Measurements from ENCODE around the gene HIPK1.
"Not testable (repeated sequence)": the region's sequence is repeated elsewhere in the genome, so short reads cannot be mapped to it uniquely, and the experiment has no call there.

HIPK1 gene

DNA sequence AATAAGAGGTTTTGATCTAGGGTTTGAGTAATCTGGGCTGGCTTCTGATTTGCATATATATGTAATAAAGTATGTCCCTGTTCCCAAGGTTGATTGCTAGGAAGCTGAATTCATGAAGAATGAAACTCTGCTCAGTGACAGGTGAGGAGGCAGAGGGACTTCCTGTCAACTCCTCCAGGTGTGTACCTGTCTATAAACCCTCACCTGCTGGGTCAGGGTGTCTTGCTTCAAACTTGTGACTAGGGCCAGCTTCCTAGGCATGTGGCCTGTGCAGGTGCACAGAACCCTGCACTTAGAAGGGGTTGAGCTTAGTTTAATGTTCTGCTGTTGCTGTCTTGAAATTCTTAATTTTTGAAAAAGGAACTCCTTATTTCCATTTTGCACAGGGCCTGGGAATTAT lies 71.3 kb downstream of the HIPK1 start:
- Histone ChIP-seq H3K27me3 (peaks cover 0 to 8% of the 10 kb centered on the region in 2 donors), H3K4me3 (no peak overlapping the region), H3K4me1 (no peaks in the 10 kb centered on the region), H3K9me3 (peaks cover 0 to 11% (median 4%) of the 10 kb centered on the region in 3 donors), H3K36me3 (no peaks in the 10 kb centered on the region), H3K27ac (no peak overlapping the region)
- DNase-seq: no peak
- TF ChIP-seq, protein P1, sequence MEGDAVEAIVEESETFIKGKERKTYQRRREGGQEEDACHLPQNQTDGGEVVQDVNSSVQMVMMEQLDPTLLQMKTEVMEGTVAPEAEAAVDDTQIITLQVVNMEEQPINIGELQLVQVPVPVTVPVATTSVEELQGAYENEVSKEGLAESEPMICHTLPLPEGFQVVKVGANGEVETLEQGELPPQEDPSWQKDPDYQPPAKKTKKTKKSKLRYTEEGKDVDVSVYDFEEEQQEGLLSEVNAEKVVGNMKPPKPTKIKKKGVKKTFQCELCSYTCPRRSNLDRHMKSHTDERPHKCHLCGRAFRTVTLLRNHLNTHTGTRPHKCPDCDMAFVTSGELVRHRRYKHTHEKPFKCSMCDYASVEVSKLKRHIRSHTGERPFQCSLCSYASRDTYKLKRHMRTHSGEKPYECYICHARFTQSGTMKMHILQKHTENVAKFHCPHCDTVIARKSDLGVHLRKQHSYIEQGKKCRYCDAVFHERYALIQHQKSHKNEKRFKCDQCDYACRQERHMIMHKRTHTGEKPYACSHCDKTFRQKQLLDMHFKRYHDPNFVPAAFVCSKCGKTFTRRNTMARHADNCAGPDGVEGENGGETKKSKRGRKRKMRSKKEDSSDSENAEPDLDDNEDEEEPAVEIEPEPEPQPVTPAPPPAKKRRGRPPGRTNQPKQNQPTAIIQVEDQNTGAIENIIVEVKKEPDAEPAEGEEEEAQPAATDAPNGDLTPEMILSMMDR (IDR thresholded peaks at IDR 0.05): no peak
- intact Hi-C loops (cut with DNase I; ENCODE audit: low total_unique reads): no loop called here

DNA sequence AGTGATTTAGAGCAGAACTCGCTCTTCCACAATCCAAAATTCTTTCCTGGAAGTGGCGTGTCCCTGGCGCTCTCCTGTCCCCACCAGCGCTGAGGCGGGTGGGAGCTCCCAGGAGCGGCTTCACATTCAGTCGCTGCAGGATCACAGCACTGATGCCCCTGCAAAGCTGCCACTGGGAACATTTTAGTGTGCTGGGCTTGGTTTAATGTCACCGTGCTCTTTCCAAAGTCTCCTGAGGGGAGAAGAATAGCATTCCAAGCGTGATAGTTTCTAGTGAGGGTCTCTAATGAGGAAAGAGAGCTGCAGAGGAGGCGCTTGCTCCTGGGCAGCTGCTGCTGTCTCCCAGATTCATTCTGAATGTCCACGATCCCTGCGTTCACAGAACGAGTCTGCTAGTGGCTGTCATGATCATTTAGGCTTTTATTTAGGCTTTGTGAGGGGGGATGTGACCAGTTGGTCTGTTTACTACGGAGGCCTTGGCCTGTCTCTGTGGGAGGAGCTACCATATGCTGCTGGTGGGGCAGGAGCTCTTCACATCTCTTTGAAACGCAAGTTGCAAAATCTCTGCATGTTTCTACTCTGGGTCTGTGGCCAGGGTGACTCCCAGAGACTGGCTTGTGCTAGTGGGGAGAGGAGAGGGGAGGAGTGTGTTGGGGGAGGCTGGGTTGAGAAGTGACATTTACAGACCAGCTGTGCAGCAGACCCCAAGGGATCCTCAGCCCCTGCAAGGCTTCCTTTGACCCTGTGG lies 73.5 kb downstream of the HIPK1 start:
- Histone ChIP-seq H3K27ac (no peak overlapping the region), H3K4me1 (no peaks in the 10 kb centered on the region), H3K36me3 (no peaks in the 10 kb centered on the region), H3K27me3 (peaks cover 0 to 8% of the 10 kb centered on the region in 2 donors), H3K9me3 (no peaks in the 10 kb centered on the region), H3K4me3 (no peak overlapping the region)
- intact Hi-C loops (cut with DNase I; ENCODE audit: low total_unique reads): no loop called here
- TF ChIP-seq, protein P1 (IDR thresholded peaks at IDR 0.05): no peak
- no peak for DNase-seq

DNA sequence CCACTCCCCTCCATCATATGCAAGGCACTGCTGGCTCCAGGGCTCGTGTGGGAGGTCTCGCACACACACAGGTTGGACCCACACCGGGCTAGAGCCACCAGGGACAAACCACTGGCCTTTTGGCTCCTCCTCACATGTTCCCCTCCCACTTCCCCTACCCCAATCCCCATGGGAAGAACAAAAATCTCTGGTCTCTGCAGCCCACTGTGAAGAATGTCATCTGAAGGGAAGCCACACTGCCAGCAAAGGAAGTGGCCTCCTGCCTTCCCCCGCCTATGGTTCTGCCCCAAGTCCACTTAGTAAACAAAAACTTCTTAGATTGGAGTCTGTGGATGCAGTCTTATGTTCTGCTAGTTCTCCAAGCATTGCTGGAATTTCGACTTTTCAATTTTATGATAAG lies 74.3 kb downstream of the HIPK1 start:
- no peak for DNase-seq
- intact Hi-C loops (cut with DNase I; ENCODE audit: low total_unique reads): no loop called here
- H3K4me3 ChIP-seq: no peak overlapping the region

DNA sequence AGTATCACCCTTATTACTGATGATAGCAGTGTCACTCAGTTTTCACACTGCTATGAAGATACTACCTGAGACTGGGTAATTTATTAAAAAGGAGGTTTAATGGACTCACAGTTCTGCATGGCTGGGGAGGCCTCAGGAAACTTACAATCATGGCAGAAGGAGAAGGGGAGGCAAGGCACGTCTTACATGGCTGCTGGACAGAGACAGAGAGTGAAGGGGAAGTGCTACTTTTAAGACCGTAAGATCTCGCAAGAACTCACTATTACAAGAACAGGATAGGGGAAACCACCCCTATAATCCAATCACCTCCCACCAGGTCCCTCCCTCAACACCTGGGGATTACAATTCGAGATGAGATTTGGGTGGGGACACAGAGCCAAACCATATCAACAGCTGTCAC lies 77.7 kb downstream of the HIPK1 start:
- DNase-seq; intact Hi-C loops (cut with DNase I; ENCODE audit: low total_unique reads); H3K27ac ChIP-seq: not testable (repeated sequence)

More for the DNA sequence above, 74.3 kb downstream of the HIPK1 start:
- Histone ChIP-seq H3K9me3 (no peaks in the 10 kb centered on the region), H3K4me1 (no peaks in the 10 kb centered on the region), H3K27ac (no peak overlapping the region), H3K36me3 (no peaks in the 10 kb centered on the region), H3K27me3 (peaks cover 0 to 8% of the 10 kb centered on the region in 2 donors)
- TF ChIP-seq, protein P1 (IDR thresholded peaks at IDR 0.05): no peak

DNA sequence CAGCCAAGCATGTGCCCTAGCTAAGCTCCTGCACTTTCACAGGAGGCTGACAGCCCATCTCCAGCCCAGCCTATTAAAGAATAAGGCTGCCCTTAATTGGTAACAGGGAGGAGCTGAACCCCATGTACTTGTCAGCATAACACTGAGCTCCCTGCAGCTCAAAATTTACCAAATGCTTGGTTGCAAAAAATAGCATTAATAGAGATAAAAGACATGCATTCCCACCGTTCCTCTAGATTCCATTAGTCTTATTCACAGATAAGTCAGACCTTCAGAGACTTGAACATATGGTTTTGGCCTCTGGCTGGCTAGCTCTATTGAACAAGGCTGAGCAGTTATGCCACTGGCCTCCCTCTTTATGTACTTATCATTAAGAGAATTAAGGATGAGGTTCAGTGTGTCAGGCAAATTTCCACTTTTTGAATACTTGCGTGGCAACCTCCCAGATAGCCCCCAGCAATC lies 79.4 kb downstream of the HIPK1 start:
- TF ChIP-seq, protein P1 (IDR thresholded peaks at IDR 0.05): no peak
- no peak overlapping the region for H3K27ac ChIP-seq
- no peak for DNase-seq
- intact Hi-C loops (cut with DNase I; ENCODE audit: low total_unique reads): no loop called here
- H3K27me3 ChIP-seq: peaks cover 0 to 8% of the 10 kb centered on the region in 2 donors
- H3K4me3 ChIP-seq: no peak overlapping the region
- no peaks in the 10 kb centered on the region for H3K4me1 ChIP-seq
- H3K9me3 ChIP-seq: no peaks in the 10 kb centered on the region
- no peaks in the 10 kb centered on the region for H3K36me3 ChIP-seq

More for the DNA sequence above, 77.7 kb downstream of the HIPK1 start:
- not testable (repeated sequence) for H3K27me3 ChIP-seq, H3K4me3 ChIP-seq, H3K4me1 ChIP-seq, H3K36me3 ChIP-seq, H3K9me3 ChIP-seq

DNA sequence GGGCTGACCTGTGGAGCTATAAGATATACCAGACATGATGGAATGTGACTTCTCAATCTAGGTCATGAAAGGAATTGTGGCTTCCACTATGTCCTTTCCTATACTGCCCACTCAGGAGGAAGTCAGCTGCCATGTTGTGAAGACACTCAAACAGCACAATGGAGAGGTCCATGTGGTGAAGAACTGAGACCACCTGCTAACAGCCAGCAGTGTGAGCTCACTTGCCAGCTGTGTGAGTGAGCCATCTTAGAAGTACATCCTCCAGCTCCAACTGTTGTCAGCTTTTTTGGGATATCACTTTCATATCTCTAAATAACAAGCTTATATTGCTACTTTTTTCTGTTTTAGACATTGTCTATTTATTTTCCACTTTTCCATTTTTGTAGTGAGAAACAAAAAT lies 79.9 kb downstream of the HIPK1 start:
- intact Hi-C loops (cut with DNase I; ENCODE audit: low total_unique reads): no loop called here
- no peak overlapping the region for H3K27ac ChIP-seq
- no peaks in the 10 kb centered on the region for H3K4me1 ChIP-seq
- peaks cover 0 to 8% of the 10 kb centered on the region in 2 donors for H3K27me3 ChIP-seq
- DNase-seq: no peak
- no peak overlapping the region for H3K4me3 ChIP-seq
- no peaks in the 10 kb centered on the region for H3K36me3 ChIP-seq
- TF ChIP-seq, protein P1 (IDR thresholded peaks at IDR 0.05): no peak
- no peaks in the 10 kb centered on the region for H3K9me3 ChIP-seq
